WTC11 (cell line): ENCODE results near the gene PCDH9. TPM values are rescaled to one million over a fixed set of nuclear protein-coding genes. Genes with fewer than 3 reads are reported as not detected.

Experiments
- ATAC-seq: fragments of 200-7000 bp; cut with Tn5 transposase; 2 replicates; pipeline ENCODE4 v1.10.0; 2021; ENCODE audit warnings: mild to moderate bottlenecking, moderate library complexity
- CTCF ChIA-PET: fragments of 300-600 bp; sonication (Branson Sonifier 250); formaldehyde crosslinking; loops from one replicate; lab custom pipeline; 2021; ENCODE audit warnings: antibody characterized with exemption; lab: Charles Lee
- POLR2A ChIA-PET: fragments of 350-600 bp; sonication (Branson Sonifier 250); formaldehyde crosslinking; loops from one replicate; lab custom pipeline; 2021; ENCODE audit warnings: antibody characterized with exemption; lab: Charles Lee
- DNase-seq: peaks from one replicate; pipeline ENCODE4 v3.0.0; 2021; ENCODE audit warnings: low spot score
- H3K27ac Mint-ChIP-seq: 2 replicates; pipeline ENCODE4 v1.8.0; 2021; ENCODE audit warnings: mixed read lengths
- H3K27me3 Mint-ChIP-seq: 2 replicates; pipeline ENCODE4 v1.8.0; 2021; ENCODE audit warnings: low read depth, mild to moderate bottlenecking, moderate library complexity, mixed read lengths
- H3K36me3 Mint-ChIP-seq: 2 replicates; pipeline ENCODE4 v1.8.0; 2021; ENCODE audit warnings: mixed read lengths
- H3K4me1 Mint-ChIP-seq: 2 replicates; pipeline ENCODE4 v1.8.0; 2022; ENCODE audit warnings: mixed read lengths
- H3K4me3 Mint-ChIP-seq: 2 replicates; pipeline ENCODE4 v1.8.0; 2021; ENCODE audit warnings: mild to moderate bottlenecking, moderate library complexity, mixed read lengths
- H3K9me3 Mint-ChIP-seq: 2 replicates; pipeline ENCODE4 v1.8.0; 2021; ENCODE audit warnings: mixed read lengths
- AFF4 ChIP-seq: sonication (generic); formaldehyde crosslinking; IDR thresholded peaks from 2 replicates; pipeline ENCODE4 v1.8.1; 2023; ENCODE audit warnings: mild to moderate bottlenecking, missing genetic modification reagents, borderline replicate concordance
- CBFB ChIP-seq: sonication (generic); formaldehyde crosslinking; IDR thresholded peaks from 2 replicates; pipeline ENCODE4 v1.8.1; 2022; ENCODE audit warnings: mild to moderate bottlenecking, low read depth, missing genetic modification reagents
- CREM ChIP-seq: sonication (generic); formaldehyde crosslinking; IDR thresholded peaks from 2 replicates; pipeline ENCODE4 v1.8.1; 2022; ENCODE audit warnings: mild to moderate bottlenecking, missing genetic modification reagents, moderate library complexity
- EMX1 ChIP-seq: fragments of 250-450 bp; sonication (Bioruptor Pico); IDR thresholded peaks from 2 replicates; pipeline ENCODE4 v1.8.0; 2021; ENCODE audit warnings: mild to moderate bottlenecking
- FOXJ3 ChIP-seq: sonication (generic); formaldehyde crosslinking; IDR thresholded peaks from 2 replicates; pipeline ENCODE4 v1.9.0; 2021; ENCODE audit warnings: missing genetic modification reagents, mild to moderate bottlenecking, borderline replicate concordance
- FOXK1 ChIP-seq: sonication (generic); formaldehyde crosslinking; IDR thresholded peaks from 2 replicates; pipeline ENCODE4 v1.8.0; 2022; ENCODE audit warnings: mild to moderate bottlenecking, moderate library complexity, missing genetic modification reagents
- IRF1 ChIP-seq: sonication (generic); formaldehyde crosslinking; IDR thresholded peaks from 2 replicates; pipeline ENCODE4 v1.8.0; 2023; ENCODE audit warnings: missing genetic modification reagents
- NR2C2 ChIP-seq: sonication (generic); formaldehyde crosslinking; IDR thresholded peaks from 2 replicates; pipeline ENCODE4 v1.8.0; 2022; ENCODE audit warnings: mild to moderate bottlenecking, missing genetic modification reagents
- RORB ChIP-seq: fragments of 250-450 bp; sonication (Bioruptor Pico); IDR thresholded peaks from 2 replicates; pipeline ENCODE4 v1.9.0; 2021; ENCODE audit warnings: mild to moderate bottlenecking
- SOX15 ChIP-seq: fragments of 250-450 bp; sonication (Bioruptor Pico); IDR thresholded peaks from 2 replicates; pipeline ENCODE4 v1.9.0; 2021; ENCODE audit warnings: mild to moderate bottlenecking
- STAT6 ChIP-seq: sonication (generic); formaldehyde crosslinking; conservative IDR thresholded peaks from 2 replicates; pipeline ENCODE4 v1.8.1; 2023; ENCODE audit warnings: mild to moderate bottlenecking, low read depth, missing genetic modification reagents, moderate library complexity
- TEAD1 ChIP-seq: sonication (generic); formaldehyde crosslinking; IDR thresholded peaks from 2 replicates; pipeline ENCODE4 v1.8.0; 2022; ENCODE audit warnings: mild to moderate bottlenecking, missing genetic modification reagents
- ZNF121 ChIP-seq: sonication (generic); formaldehyde crosslinking; IDR thresholded peaks from 2 replicates; pipeline ENCODE4 v1.8.0; 2023; ENCODE audit warnings: missing genetic modification reagents
- ZNF219 ChIP-seq: sonication (generic); formaldehyde crosslinking; IDR thresholded peaks from 2 replicates; pipeline ENCODE4 v1.8.0; 2023; ENCODE audit warnings: missing genetic modification reagents, mild to moderate bottlenecking, borderline replicate concordance
- ZNF317 ChIP-seq: sonication (generic); formaldehyde crosslinking; IDR thresholded peaks from 2 replicates; pipeline ENCODE4 v1.8.1; 2023; ENCODE audit warnings: low read depth, mild to moderate bottlenecking, moderate library complexity, missing genetic modification reagents, borderline replicate concordance
- ZNF396 ChIP-seq: fragments of 250-450 bp; sonication (Bioruptor Pico); IDR thresholded peaks from 2 replicates; pipeline ENCODE4 v1.8.0; 2021; ENCODE audit warnings: mild to moderate bottlenecking, moderate library complexity, borderline replicate concordance
- ZNF423 ChIP-seq: fragments of 250-450 bp; sonication (Bioruptor Pico); IDR thresholded peaks from 2 replicates; pipeline ENCODE4 v2.1.2; 2022; ENCODE audit warnings: mild to moderate bottlenecking, moderate library complexity
- total RNA-seq: library from RNA; stranded (reverse); gene quantifications from 3 replicates; pipeline ENCODE4 v1.2.3, GENCODE V29; 2021
- TF ChIP-seq, protein P1 (sequence below): sonication (generic); formaldehyde crosslinking; IDR thresholded peaks from 2 replicates; pipeline ENCODE4 v1.8.1; 2022; ENCODE audit warnings: mild to moderate bottlenecking, missing genetic modification reagents, moderate library complexity, borderline replicate concordance
- TF ChIP-seq, protein P2 (sequence below): sonication (generic); formaldehyde crosslinking; IDR thresholded peaks from 2 replicates; pipeline ENCODE4 v1.8.1; 2022; ENCODE audit warnings: low read depth, mild to moderate bottlenecking, moderate library complexity, missing genetic modification reagents, borderline replicate concordance
- TF ChIP-seq, protein P3 (sequence below): sonication (generic); formaldehyde crosslinking; IDR thresholded peaks from 2 replicates; pipeline ENCODE4 v1.8.0; 2023; ENCODE audit warnings: mild to moderate bottlenecking, missing genetic modification reagents

Gene PCDH9
- total RNA-seq, 1 experiment from 2014 or later, result 0.48 TPM

DNA sequence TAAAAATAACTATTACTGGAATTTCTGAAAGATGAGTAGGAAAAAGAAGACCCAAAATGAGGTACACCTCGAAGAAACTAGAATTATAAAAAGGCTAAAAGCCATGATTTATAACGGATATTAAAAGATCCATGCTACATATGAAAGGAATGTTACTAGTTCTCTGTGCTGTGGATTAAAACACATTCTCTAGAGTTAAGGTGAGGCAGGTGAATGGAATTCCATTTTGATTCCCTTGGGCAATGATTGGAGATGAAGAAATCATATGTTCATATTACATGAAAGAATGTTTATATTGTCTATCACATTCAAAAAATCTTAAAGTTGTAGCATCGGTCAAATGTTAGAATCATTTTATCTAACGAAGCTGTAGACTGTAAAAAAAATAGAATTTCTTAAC is 783.7 kb downstream of the PCDH9 start:
- Mint-ChIP-seq H3K36me3 (no peaks in the 10 kb centered on the region), H3K9me3 (peaks cover 4% of the 10 kb centered on the region), H3K4me3 (no peak overlapping the region), H3K27ac (no peak overlapping the region), H3K27me3 (no peaks in the 10 kb centered on the region)
- DNase-seq, result no peak
- ATAC-seq, result no peak
- ChIA-PET POLR2A (no interaction called here), CTCF (no interaction called here)
- no peak for TF ChIP-seq AFF4 (CRISPR knock-in tag)
- TF ChIP-seq, all 79 proteins: peak for 0
- no peaks in the 10 kb centered on the region for H3K4me1 Mint-ChIP-seq

DNA sequence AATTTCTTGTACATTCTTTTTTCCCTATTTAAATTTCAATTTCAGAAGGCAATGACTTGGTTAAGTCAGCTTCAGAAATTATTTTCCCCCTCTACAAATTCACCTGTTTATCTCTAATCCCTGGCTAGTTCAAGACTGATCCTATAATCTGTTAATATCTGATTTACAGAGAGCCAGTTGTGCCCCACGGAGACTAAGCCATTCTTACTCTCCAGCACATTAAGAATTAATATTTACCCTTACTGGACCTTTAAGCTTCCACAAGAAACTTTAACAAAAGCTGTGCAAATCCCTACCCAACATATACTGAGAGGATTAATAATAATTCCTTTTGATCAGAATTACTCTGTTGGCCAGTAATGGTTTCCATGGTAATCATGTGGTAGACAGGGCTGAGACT is 786.2 kb downstream of the PCDH9 start:
- no peaks in the 10 kb centered on the region for H3K4me1 Mint-ChIP-seq
- H3K27me3 Mint-ChIP-seq, result no peaks in the 10 kb centered on the region
- no peaks in the 10 kb centered on the region; the same call in 1 of the 2 replicates for H3K9me3 Mint-ChIP-seq
- no peaks in the 10 kb centered on the region for H3K36me3 Mint-ChIP-seq
- H3K27ac Mint-ChIP-seq, result no peak overlapping the region
- CTCF ChIA-PET, result no interaction called here
- ATAC-seq, result no peak
- no peak for DNase-seq
- H3K4me3 Mint-ChIP-seq, result no peak overlapping the region
- POLR2A ChIA-PET, result no interaction called here
- TF ChIP-seq ZNF396 (CRISPR knock-in tag), result no peak
- no peak for TF ChIP-seq ZNF423 (CRISPR knock-in tag)
- TF ChIP-seq, protein P1, sequence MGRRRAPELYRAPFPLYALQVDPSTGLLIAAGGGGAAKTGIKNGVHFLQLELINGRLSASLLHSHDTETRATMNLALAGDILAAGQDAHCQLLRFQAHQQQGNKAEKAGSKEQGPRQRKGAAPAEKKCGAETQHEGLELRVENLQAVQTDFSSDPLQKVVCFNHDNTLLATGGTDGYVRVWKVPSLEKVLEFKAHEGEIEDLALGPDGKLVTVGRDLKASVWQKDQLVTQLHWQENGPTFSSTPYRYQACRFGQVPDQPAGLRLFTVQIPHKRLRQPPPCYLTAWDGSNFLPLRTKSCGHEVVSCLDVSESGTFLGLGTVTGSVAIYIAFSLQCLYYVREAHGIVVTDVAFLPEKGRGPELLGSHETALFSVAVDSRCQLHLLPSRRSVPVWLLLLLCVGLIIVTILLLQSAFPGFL (CRISPR knock-in tag), result no peak
- no peak for TF ChIP-seq FOXK1 (CRISPR knock-in tag)
- TF ChIP-seq, protein P2, sequence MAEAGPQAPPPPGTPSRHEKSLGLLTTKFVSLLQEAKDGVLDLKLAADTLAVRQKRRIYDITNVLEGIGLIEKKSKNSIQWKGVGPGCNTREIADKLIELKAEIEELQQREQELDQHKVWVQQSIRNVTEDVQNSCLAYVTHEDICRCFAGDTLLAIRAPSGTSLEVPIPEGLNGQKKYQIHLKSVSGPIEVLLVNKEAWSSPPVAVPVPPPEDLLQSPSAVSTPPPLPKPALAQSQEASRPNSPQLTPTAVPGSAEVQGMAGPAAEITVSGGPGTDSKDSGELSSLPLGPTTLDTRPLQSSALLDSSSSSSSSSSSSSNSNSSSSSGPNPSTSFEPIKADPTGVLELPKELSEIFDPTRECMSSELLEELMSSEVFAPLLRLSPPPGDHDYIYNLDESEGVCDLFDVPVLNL (CRISPR knock-in tag), result no peak
- TF ChIP-seq EMX1 (CRISPR knock-in tag), result no peak
- TF ChIP-seq ZNF317, result no peak
- no peak for TF ChIP-seq RORB (CRISPR knock-in tag)
- no peak for TF ChIP-seq ZNF121 (CRISPR knock-in tag)
- no peak for TF ChIP-seq TEAD1
- TF ChIP-seq, all 79 proteins: peak for 0

GRCh38 chr13:66440938-66441337 is 789.2 kb downstream of the PCDH9 start:
- ATAC-seq, result no peak
- H3K27ac Mint-ChIP-seq, result no peak overlapping the region
- peaks cover 6% of the 10 kb centered on the region for H3K9me3 Mint-ChIP-seq
- no peaks in the 10 kb centered on the region for H3K27me3 Mint-ChIP-seq
- H3K4me1 Mint-ChIP-seq, result no peaks in the 10 kb centered on the region
- no peak for DNase-seq
- ChIA-PET CTCF (no interaction called here), POLR2A (no interaction called here)
- H3K4me3 Mint-ChIP-seq, result no peak overlapping the region
- H3K36me3 Mint-ChIP-seq, result no peaks in the 10 kb centered on the region
- TF ChIP-seq, protein P3, sequence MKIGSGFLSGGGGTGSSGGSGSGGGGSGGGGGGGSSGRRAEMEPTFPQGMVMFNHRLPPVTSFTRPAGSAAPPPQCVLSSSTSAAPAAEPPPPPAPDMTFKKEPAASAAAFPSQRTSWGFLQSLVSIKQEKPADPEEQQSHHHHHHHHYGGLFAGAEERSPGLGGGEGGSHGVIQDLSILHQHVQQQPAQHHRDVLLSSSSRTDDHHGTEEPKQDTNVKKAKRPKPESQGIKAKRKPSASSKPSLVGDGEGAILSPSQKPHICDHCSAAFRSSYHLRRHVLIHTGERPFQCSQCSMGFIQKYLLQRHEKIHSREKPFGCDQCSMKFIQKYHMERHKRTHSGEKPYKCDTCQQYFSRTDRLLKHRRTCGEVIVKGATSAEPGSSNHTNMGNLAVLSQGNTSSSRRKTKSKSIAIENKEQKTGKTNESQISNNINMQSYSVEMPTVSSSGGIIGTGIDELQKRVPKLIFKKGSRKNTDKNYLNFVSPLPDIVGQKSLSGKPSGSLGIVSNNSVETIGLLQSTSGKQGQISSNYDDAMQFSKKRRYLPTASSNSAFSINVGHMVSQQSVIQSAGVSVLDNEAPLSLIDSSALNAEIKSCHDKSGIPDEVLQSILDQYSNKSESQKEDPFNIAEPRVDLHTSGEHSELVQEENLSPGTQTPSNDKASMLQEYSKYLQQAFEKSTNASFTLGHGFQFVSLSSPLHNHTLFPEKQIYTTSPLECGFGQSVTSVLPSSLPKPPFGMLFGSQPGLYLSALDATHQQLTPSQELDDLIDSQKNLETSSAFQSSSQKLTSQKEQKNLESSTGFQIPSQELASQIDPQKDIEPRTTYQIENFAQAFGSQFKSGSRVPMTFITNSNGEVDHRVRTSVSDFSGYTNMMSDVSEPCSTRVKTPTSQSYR (CRISPR knock-in tag), result no peak
- TF ChIP-seq CREM (CRISPR knock-in tag) (no peak), NR2C2 (CRISPR knock-in tag) (no peak), ZNF219 (CRISPR knock-in tag) (no peak), STAT6 (CRISPR knock-in tag) (no peak), IRF1 (CRISPR knock-in tag) (no peak), SOX15 (no peak), CBFB (CRISPR knock-in tag) (no peak), FOXJ3 (CRISPR knock-in tag) (no peak)
